Endodermal cell (in vitro differentiated cells): ENCODE data around the gene CEPT1. TPM values are rescaled to one million over a fixed set of nuclear protein-coding genes. Genes with fewer than 3 reads are reported as not detected.

ENCODE experiments used
- DNase-seq: peaks from one replicate; pipeline ENCODE4 v3.0.0-alpha.2; 2017
- H3K27ac ChIP-seq: 2 replicates; pipeline ENCODE4 v1.5.1; 2013; ENCODE audit warnings: mild to moderate bottlenecking, low read depth, low read length, moderate library complexity
- H3K27me3 ChIP-seq: 2 replicates; pipeline ENCODE4 v1.6.1; 2013; ENCODE audit warnings: mild to moderate bottlenecking, low read length, moderate library complexity; ENCODE audit not compliant: insufficient read depth, control insufficient read depth, poor library complexity, severe bottlenecking
- H3K36me3 ChIP-seq: 2 replicates; pipeline ENCODE4 v1.7.0; 2013; ENCODE audit warnings: mild to moderate bottlenecking, low read length, moderate library complexity; ENCODE audit not compliant: control insufficient read depth, insufficient read depth
- H3K4me1 ChIP-seq: one replicate; pipeline ENCODE4 v1.7.0; 2013; ENCODE audit warnings: low read length; ENCODE audit not compliant: control insufficient read depth, insufficient read depth
- H3K4me3 ChIP-seq: 2 replicates; pipeline ENCODE4 v1.5.1; 2013; ENCODE audit warnings: mild to moderate bottlenecking, low read length, moderate library complexity
- H3K9ac ChIP-seq: 2 replicates; pipeline ENCODE4 v1.6.1; 2013; ENCODE audit warnings: mild to moderate bottlenecking, low read length, moderate library complexity; ENCODE audit not compliant: poor library complexity, severe bottlenecking; ENCODE audit errors: extremely low read depth
- H3K9me3 ChIP-seq: 2 replicates; pipeline ENCODE4 v1.6.1; 2013; ENCODE audit warnings: mild to moderate bottlenecking, low read length, moderate library complexity; ENCODE audit not compliant: control insufficient read depth
- H3K27ac Mint-ChIP-seq: 2 replicates; pipeline ENCODE4 v1.8.0; 2020; ENCODE audit warnings: mixed read lengths
- H3K27me3 Mint-ChIP-seq: 2 replicates; pipeline ENCODE4 v1.8.0; 2021; ENCODE audit warnings: mild to moderate bottlenecking, mixed read lengths; ENCODE audit not compliant: insufficient read depth
- H3K36me3 Mint-ChIP-seq: 2 replicates; pipeline ENCODE4 v1.8.0; 2020; ENCODE audit warnings: low read depth, mixed read lengths
- H3K4me1 Mint-ChIP-seq: 2 replicates; pipeline ENCODE4 v1.8.0; 2020; ENCODE audit warnings: mixed read lengths
- H3K4me3 Mint-ChIP-seq: 2 replicates; pipeline ENCODE4 v1.8.0; 2020; ENCODE audit warnings: mild to moderate bottlenecking, moderate library complexity, mixed read lengths
- H3K9me3 Mint-ChIP-seq: 2 replicates; pipeline ENCODE4 v1.8.0; 2020; ENCODE audit warnings: mild to moderate bottlenecking, mixed read lengths
- CTCF ChIP-seq: fragments of 200-600 bp; sonication (generic); conservative IDR thresholded peaks from 2 replicates; pipeline ENCODE4 v1.5.0; 2021; ENCODE audit warnings: antibody characterized with exemption, mild to moderate bottlenecking
- WGBS, 2 experiments: methylation state at CpG; one replicate each; pipeline versions ENCODE4 v1.1.5 to v1.1.7; 2013; ENCODE audit warnings: missing lambda C conversion rate in 2 of 2, mixed read lengths in 1 of 2; ENCODE audit not compliant: insufficient coverage in 1 of 2, insufficient read length in 1 of 2; 5-methylcytosine and 5-hydroxymethylcytosine counted together
- total RNA-seq, 2 donors: library from RNA; stranded (reverse); fragmentation: NEBNext Ultra II Directional in 1 of 2; extraction: Animal tissue kit (Norgen Biotek cat#: 25700) in 1 of 2; gene quantifications; 2 replicates in 1 of 2; 3 replicates in 1 of 2; pipeline ENCODE4 v1.2.1, GENCODE V29; 2021

Gene CEPT1
- total RNA-seq, 2 donors from 2014 or later, result 28.0 to 33.3 TPM

GRCh38 chr1:111164151-111164550, 24.1 kb downstream of the CEPT1 start:
- peaks cover 30% of the 10 kb centered on the region for H3K36me3 Mint-ChIP-seq
- no peaks in the 10 kb centered on the region for H3K9me3 Mint-ChIP-seq
- no peak overlapping the region for H3K4me3 ChIP-seq
- H3K36me3 ChIP-seq, result peaks cover 56% of the 10 kb centered on the region
- H3K4me1 Mint-ChIP-seq, result peaks cover 11% of the 10 kb centered on the region
- no peak for DNase-seq
- H3K27ac Mint-ChIP-seq, result no peak overlapping the region
- no peak for TF ChIP-seq CTCF
- H3K27me3 Mint-ChIP-seq, result no peaks in the 10 kb centered on the region
- peaks cover 3% of the 10 kb centered on the region for H3K4me1 ChIP-seq
- H3K27ac ChIP-seq, result no peak overlapping the region
- H3K9ac ChIP-seq, result no peak overlapping the region
- H3K27me3 ChIP-seq, result no peaks in the 10 kb centered on the region
- WGBS, 2 experiments, result 82 to 93% methylated on average over 2 of the region's 2 CpGs
- no peak overlapping the region for H3K4me3 Mint-ChIP-seq
- peaks cover 4% of the 10 kb centered on the region for H3K9me3 ChIP-seq

- Mint-ChIP-seq H3K4me1 (peaks cover 6% of the 10 kb centered on the region), H3K36me3 (peaks cover 39% of the 10 kb centered on the region), H3K27me3 (no peaks in the 10 kb centered on the region), H3K9me3 (no peaks in the 10 kb centered on the region), H3K4me3 (no peak overlapping the region), H3K27ac (no peak overlapping the region)
- no peak for DNase-seq
- no peak for TF ChIP-seq CTCF
- H3K27ac ChIP-seq, result no peak overlapping the region
- peaks cover 4% of the 10 kb centered on the region for H3K9me3 ChIP-seq
- H3K9ac ChIP-seq, result no peak overlapping the region
- peaks cover 4% of the 10 kb centered on the region for H3K4me1 ChIP-seq
- no peak overlapping the region for H3K4me3 ChIP-seq
- no peaks in the 10 kb centered on the region for H3K27me3 ChIP-seq
- peaks cover 69% of the 10 kb centered on the region for H3K36me3 ChIP-seq
Measured at GRCh38 chr1:111172463-111172862, 32.4 kb downstream of the CEPT1 start.

- Histone ChIP-seq H3K9me3 (no peaks in the 10 kb centered on the region), H3K4me3 (no peak overlapping the region), H3K27ac (no peak overlapping the region), H3K36me3 (peaks cover 53% of the 10 kb centered on the region), H3K4me1 (peaks cover 4% of the 10 kb centered on the region), H3K27me3 (no peaks in the 10 kb centered on the region), H3K9ac (no peak overlapping the region)
- DNase-seq, result no peak
- H3K36me3 Mint-ChIP-seq, result peaks cover 31% of the 10 kb centered on the region
- H3K4me1 Mint-ChIP-seq, result peaks cover 6% of the 10 kb centered on the region
- no peaks in the 10 kb centered on the region for H3K9me3 Mint-ChIP-seq
- TF ChIP-seq CTCF, result no peak
- no peaks in the 10 kb centered on the region for H3K27me3 Mint-ChIP-seq
- H3K4me3 Mint-ChIP-seq, result no peak overlapping the region
- H3K27ac Mint-ChIP-seq, result no peak overlapping the region
Measured at GRCh38 chr1:111174070-111174469, 34.0 kb downstream of the CEPT1 start.
